HT1080 (cell line): ENCODE data around the gene PRRX1. TPM values are rescaled to one million over a fixed set of nuclear protein-coding genes. Genes with fewer than 3 reads are reported as not detected.

Experiments
- DNase-seq: peaks from one replicate; pipeline ENCODE4 v3.0.0-alpha.2; 2015; ENCODE audit warnings: low read depth
- total RNA-seq: library from RNA; depleted of rRNA; stranded (reverse); fragments of >200 nt; shearing (Covaris generic); gene quantifications from 2 replicates; pipeline ENCODE4 v1.2.3, GENCODE V29; 2014

The PRRX1 gene
- total RNA-seq, 1 experiment from 2014 or later: not detected

GRCh38 chr1:170686291-170686690 is 22.4 kb downstream of the PRRX1 start:
- DNase-seq: no peak

GRCh38 chr1:170687621-170688020 is 23.7 kb downstream of the PRRX1 start:
- DNase-seq: no peak

DNA sequence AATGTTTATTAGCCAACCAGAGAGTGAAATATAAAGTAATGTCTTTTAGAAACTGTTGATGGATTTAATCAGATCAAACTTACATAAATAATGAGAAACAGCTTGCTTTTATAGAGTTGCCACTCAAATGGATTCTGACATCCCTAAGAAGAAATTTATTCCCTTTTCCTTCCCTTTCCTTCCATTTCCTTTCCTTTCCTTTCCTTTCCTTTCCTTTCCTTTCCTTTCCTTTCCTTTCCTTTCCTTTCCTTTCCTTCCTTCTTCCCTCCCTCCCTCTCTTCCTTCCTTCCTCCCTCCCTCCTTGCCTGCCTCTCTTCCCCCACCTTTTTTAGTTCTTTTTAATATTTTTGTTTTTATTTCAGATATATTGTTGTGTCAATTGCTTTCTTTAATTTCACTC is 27.3 kb downstream of the PRRX1 start:
- DNase-seq: no peak

DNA sequence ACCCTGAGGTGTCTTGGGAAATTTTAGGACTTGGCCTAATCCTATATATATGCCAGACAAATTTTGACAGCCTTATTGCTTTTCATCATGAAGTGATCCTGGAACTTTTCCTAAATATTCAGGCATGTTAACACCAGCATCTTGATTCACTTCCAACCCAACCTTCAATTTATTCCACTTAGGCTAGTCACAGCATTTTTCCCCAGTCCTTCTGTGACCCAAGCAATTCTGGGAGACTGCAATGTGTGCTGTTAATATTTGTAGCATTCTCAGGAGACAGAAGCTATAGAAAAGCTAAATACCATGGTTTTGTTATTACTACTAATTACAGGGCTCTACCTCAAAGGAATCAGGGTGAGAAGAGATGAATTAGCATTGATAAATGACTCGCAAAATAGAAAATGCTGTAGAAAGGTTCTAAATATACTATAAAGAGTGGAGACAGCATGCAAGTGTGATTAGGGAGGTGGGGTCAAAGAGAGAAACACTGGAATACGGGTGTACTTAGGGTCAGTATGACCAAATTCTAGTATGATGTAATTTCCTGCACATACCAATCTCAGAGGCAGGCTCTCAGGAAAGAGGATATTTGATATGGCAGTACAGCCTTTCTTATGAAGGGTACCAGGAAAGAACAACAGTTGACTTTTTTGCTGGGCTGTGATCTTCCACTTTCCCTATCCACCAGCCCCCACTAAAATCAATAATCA is 29.1 kb downstream of the PRRX1 start:
- DNase-seq: peak; percentile 68

GRCh38 chr1:170694172-170694926 is 30.4 kb downstream of the PRRX1 start:
- DNase-seq: no peak

DNA sequence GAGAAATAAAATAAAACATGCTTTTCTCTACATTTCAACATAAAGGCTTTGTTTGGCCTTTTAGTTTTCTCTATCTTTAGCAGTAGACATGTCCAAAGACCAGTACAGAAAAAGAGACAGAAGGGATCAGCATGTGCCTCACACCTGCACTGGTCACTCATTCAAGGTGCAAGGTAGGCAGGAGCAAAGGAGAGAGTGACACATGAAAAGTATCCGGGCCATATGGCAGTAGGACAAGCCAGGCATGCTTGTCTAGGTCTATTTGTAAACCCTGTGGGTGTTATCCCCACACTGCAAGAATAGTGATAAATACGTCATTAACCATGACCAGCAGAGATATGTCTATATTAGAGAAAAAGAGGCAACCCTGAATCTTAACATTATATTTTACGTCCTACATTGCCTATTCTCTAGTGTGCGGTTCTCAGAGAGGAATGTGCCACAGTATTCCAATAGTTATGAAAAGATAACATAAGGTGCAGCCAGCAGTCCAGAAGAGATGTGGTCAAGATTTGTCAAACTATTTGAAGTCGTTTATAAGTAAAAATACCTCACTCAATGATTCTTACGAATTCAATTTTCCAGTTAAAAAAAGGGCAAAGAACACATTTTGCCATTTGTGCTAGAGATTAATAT is 32.1 kb downstream of the PRRX1 start:
- no peak for DNase-seq

DNA sequence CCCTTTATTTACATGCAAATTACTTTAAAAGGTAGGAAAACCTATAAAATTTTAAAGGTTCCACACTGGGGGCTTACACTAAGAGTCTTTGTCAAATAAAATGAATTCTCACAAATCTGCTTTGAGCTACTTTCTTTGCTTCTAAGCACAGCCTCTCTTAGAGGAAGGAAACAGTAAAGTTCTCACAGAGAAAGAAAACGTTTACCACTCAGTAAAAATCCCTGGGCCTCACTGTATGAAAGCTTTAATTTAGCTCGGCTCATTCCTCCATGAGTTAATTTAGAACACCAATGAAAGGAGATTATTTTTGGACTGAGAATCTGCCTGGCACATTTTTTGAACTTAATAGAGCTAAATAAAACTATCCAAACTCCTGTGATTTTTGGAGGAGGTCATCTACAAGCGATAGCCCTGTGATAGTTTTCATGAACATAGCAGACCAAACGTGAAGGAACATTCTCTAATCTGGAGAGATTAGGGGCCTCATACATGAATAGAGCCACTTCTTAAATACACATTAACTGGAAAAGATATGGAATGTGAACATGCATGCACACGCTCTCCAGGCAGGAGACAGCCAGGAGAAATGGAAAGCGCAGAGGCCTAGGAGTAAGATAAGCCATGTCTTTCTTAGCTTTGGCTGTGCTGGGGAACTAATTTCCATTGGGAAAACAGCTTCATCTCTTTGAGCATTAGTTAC is 32.8 kb downstream of the PRRX1 start:
- no peak for DNase-seq

GRCh38 chr1:170697316-170697715 is 33.4 kb downstream of the PRRX1 start:
- no peak for DNase-seq

DNA sequence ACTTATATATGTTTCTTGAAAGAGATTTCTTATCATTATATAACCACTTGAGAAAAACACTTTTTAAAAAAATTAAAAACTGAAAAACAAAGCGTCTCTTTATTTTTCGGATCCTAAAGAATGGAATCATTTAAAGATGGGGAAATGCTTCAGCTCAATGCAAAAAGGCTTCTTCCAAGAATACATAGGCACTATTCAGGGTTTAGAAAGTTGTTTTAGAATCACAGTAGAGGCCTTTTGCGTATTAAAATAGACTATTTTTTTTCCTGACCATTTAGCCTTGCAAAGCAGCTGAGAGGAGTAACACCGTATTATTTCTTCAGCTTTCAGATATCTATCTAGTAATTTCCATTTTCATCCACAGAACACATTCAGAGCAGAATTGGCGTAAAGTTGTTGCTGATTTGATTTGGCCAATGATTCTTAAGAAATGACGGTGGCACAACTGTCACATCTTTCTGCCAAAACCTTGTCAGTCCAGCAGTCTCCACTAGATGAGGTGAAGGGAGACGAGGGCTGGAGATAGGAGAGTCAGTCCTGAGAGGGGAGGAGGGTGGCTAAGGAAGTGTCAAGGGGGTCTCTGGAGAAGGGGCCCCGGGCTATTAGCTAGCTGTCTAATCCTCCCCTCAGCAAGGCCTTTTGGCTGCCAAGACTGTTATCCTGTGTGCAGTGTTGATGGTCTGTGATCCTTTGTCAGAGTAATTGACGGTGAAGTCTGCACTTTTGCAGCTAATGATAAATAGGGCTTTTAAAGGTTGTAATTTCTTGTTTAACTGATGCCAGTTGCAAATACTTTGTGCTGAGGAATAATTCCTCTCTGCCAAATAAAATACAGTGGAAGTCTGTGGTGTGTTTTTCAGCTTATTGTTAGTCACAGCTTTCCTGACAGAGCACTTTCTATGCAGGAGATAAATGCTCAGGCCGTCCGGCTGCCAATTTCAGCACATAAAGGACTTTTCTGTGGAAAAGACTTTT is 34.7 kb downstream of the PRRX1 start:
- no peak for DNase-seq

- no peak for DNase-seq
Measured at GRCh38 chr1:170699696-170700095, 35.8 kb downstream of the PRRX1 start.

- DNase-seq: no peak
Measured at GRCh38 chr1:170700842-170701615, 37.1 kb downstream of the PRRX1 start.

- DNase-seq: no peak
Measured at GRCh38 chr1:170701962-170702361, 38.0 kb downstream of the PRRX1 start.

DNA sequence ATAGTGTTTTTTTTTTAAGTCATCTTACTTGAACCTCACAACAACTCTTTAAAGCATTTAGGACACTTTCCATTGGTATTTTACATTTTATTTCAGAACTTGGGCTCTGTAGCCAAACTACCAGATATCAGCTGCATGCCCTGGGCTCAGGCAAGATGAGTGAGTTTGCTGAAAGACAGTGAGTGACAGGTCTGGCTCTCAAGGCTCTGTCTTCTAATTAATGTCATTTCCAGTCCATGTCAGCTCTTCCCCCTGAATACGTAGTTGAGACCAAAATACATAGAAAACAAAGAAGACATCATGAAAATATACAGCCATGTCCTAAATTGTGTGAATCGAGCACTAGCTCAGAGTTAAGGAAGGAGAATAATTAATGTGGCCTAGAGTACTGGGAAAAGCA is 39.7 kb downstream of the PRRX1 start:
- no peak for DNase-seq

DNA sequence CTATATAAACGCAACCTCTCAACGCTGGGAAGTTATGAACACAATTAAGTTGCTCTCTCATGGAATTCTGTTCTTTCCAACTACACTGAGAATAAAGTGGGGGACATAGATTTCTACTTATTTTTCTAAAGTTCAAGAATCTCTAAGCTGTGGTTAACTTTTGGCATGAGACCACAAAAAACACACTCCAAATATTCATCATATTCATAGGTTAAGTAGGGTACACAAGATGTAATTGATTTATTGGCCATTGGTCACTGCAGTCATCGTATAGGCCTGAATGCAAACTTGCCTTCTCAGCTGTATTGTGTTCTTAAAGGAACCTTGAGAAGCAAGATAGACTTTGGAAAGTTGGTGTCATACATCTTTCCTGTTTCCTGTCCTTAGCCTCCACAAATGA is 40.3 kb downstream of the PRRX1 start:
- no peak for DNase-seq

GRCh38 chr1:170705981-170706380 is 42.0 kb downstream of the PRRX1 start:
- DNase-seq: no peak

GRCh38 chr1:170707117-170707516 is 43.2 kb downstream of the PRRX1 start:
- no peak for DNase-seq

DNA sequence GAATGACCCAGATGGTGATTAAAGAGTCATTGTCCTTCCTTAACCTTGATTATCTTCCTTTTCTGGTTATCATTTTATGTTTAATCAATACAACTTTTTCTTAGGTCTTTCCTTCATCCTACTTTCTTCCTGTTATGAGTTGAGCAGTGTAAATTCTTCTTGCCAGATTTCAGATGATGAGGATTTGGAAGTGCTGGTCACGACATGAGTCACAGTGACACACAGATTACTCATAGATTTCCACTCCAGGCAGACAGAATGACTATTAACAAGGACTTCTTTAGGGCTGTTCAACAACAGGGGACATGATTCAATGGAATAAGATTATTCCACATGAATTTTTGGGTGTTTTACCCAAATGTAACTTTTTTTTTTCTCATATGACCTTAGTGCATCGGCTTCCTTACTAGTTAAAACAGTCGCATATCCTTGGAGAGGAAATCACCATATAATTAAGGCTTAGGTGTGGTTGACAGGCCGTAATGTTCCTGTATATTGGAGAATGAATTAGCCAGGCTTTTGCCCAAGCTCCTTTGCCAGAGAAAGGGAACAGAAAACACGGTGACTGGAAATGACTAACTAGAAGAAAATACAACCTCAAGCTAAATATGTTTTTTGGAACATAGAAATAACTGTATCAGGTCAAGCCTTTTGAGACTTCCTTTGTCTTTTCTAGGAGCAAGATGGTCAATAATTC is 44.2 kb downstream of the PRRX1 start:
- peak; percentile 99 for DNase-seq

DNA sequence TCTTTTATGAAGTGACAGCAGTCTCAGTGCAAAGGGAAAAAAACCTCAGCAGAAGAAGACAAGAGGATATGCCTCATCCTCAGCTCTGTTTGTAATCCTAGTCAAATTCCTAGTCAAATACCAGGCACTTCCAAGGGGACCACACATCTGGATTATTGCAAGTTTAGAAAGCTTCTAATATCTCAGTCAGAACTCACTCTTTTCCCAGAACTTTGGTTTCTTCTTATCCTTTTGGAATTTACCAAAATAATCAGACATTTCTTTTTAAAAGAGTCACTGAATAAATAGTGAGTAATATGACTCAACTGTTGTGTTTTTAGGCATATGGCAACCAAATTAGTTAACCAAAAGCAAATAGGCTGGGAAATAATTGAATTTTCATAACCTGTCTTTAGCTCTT is 47.8 kb downstream of the PRRX1 start:
- DNase-seq: peak; percentile 72

DNA sequence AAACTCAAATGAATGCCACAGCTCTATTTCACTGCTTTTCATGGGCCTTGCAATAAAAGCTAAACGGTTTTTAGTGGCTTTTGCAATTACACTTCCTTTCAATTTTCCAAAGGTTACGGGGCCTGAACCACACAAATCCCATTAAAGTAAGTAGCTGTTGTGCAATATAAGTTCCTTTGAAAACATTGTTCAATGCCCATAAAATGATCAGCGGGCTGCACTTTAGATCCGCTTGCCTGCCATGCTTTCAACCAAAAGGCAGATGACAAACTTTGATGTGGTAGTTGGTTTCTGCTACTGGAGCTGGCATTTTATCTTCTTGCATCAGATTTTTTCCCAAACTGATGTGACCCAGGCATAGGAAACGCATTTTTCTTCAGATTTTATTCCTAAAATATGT is 50.2 kb downstream of the PRRX1 start:
- DNase-seq: no peak
